Lower leg skin (tissue), 3 donors: ENCODE measurements around the gene TCTA.

Source experiments
- CTCF ChIP-seq, 3 donors: fragments of 450-650 bp; IDR thresholded peaks; one replicate each; pipeline ENCODE4 v1.5.1; 2016; ENCODE audit warnings: antibody characterized with exemption in 3 of 3, mild to moderate bottlenecking in 3 of 3, moderate library complexity in 2 of 3
- POLR2A ChIP-seq, 2 donors: fragments of 450-650 bp; IDR thresholded peaks; one replicate each; pipeline ENCODE4 v1.6.1; 2016 to 2017; ENCODE audit warnings: antibody characterized with exemption in 2 of 2, mild to moderate bottlenecking in 1 of 2, moderate library complexity in 1 of 2

DNA sequence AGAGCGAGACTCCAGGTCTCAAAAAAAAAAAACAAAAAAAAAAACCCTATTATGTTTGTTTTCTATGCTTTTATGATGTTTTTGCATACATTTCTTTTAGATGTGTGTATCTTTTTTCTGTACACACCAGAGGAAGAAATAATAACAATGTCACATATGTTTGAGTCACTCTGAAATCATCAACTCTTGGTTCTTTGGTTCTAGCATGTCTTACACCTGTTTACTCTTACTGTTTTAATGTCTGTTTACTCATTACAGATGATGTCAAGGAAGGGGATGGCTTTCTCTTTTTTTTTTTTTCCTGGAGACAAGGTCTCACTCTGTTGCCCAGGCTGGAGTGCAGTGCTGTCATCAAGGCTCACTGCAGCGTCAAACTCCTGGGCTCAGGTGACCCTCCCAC is 24.5 kb upstream of the TCTA start:
- TF ChIP-seq CTCF (IDR thresholded peaks at IDR 0.05) (no peak), POLR2A (IDR thresholded peaks at IDR 0.05) (no peak)
